Prostate gland (tissue), 2 donors: ENCODE data around the gene THSD4.

ENCODE experiments used
- POLR2A ChIP-seq: fragments of 450-650 bp; IDR thresholded peaks from one replicate; pipeline ENCODE4 v1.6.1; 2016; ENCODE audit warnings: antibody characterized with exemption, mild to moderate bottlenecking
- TF ChIP-seq, protein P1 (sequence below), 4 experiments: fragments of 200-600 bp in 2 of 4; fragments of 450-650 bp in 2 of 4; sonication (generic) in 2 of 4; IDR thresholded peaks; 1 replicate in 3 of 4; 2 replicates in 1 of 4; pipeline ENCODE4 v1.5.1; 2016 to 2019; ENCODE audit warnings: antibody characterized with exemption in 4 of 4, mild to moderate bottlenecking in 2 of 4, moderate library complexity in 2 of 4

DNA sequence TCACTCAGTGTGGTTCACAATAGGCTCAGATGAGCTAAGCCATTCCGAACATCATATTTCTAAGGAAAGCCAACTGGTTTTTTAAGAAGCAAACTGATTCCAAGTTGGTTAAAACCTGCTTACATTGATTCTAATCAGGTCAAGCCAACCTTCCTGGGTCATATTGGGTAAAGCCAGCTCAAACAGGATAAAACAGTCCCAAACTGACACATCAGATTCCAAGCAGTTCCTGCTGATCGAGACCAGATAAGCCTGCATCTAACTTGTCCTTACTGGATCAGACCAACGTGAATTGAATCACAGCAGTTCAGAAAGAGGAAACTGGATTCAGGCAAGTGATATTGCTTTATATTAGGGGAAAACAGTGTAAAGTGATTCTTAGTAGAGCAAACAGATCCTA, 18.6 kb upstream of the THSD4 start:
- no peak for TF ChIP-seq POLR2A
- TF ChIP-seq, protein P1, sequence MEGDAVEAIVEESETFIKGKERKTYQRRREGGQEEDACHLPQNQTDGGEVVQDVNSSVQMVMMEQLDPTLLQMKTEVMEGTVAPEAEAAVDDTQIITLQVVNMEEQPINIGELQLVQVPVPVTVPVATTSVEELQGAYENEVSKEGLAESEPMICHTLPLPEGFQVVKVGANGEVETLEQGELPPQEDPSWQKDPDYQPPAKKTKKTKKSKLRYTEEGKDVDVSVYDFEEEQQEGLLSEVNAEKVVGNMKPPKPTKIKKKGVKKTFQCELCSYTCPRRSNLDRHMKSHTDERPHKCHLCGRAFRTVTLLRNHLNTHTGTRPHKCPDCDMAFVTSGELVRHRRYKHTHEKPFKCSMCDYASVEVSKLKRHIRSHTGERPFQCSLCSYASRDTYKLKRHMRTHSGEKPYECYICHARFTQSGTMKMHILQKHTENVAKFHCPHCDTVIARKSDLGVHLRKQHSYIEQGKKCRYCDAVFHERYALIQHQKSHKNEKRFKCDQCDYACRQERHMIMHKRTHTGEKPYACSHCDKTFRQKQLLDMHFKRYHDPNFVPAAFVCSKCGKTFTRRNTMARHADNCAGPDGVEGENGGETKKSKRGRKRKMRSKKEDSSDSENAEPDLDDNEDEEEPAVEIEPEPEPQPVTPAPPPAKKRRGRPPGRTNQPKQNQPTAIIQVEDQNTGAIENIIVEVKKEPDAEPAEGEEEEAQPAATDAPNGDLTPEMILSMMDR (IDR thresholded peaks at IDR 0.05): no peak
